Epithelial cell of proximal tubule (primary cell): ENCODE data around the gene KIF1C. TPM values are rescaled to one million over a fixed set of nuclear protein-coding genes. Genes with fewer than 3 reads are reported as not detected.
A peak's percentile ranks its signal among the peaks of the same experiment; 100 is the strongest.
"Not testable (repeated sequence)": the region's sequence is repeated elsewhere in the genome, so short reads cannot be mapped to it uniquely, and the experiment has no call there.

Experiments used
- DNase-seq: peaks from one replicate; pipeline ENCODE4 v3.0.0-alpha.2; 2011; ENCODE audit warnings: low read depth
- H3K4me3 ChIP-seq: 2 replicates; pipeline ENCODE4 v1.5.1; 2011; ENCODE audit warnings: low read depth, mild to moderate bottlenecking, low read length
- total RNA-seq: library from RNA; depleted of rRNA; stranded (reverse); fragments of >200 nt; gene quantifications from 2 replicates; pipeline ENCODE4 v1.2.3, GENCODE V29; 2015
- TF ChIP-seq, protein P1 (sequence below): conservative IDR thresholded peaks from 2 replicates; pipeline ENCODE4 v1.5.1; 2012; ENCODE audit warnings: low read depth, mild to moderate bottlenecking, low read length

The KIF1C gene
- total RNA-seq, 1 donor from 2014 or later, result 75.0 TPM

- no peak overlapping the region for H3K4me3 ChIP-seq
- no peak for DNase-seq
Observed at GRCh38 chr17:5065227-5065744, 67.5 kb downstream of the KIF1C start.

DNA sequence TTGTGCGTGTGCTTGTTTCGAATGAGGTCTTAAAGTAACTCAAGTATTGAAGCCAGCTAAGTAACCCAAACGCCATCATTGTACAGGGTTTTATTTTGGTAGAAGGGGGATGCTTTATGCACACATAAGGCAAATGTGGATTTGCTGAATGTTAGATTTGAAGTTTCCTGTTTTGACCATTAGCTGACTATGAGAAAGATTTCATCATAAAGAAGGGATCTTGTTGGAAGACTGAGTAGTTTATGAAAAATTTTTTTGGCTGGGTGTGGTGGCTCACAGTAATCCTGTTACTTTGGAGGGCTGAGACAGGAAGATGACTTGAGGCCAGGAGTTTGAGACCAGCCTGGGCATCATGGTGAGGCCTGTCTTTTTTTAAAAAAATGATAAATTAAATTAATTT lies 70.5 kb downstream of the KIF1C start:
- H3K4me3 ChIP-seq, result no peak overlapping the region
- TF ChIP-seq, protein P1, sequence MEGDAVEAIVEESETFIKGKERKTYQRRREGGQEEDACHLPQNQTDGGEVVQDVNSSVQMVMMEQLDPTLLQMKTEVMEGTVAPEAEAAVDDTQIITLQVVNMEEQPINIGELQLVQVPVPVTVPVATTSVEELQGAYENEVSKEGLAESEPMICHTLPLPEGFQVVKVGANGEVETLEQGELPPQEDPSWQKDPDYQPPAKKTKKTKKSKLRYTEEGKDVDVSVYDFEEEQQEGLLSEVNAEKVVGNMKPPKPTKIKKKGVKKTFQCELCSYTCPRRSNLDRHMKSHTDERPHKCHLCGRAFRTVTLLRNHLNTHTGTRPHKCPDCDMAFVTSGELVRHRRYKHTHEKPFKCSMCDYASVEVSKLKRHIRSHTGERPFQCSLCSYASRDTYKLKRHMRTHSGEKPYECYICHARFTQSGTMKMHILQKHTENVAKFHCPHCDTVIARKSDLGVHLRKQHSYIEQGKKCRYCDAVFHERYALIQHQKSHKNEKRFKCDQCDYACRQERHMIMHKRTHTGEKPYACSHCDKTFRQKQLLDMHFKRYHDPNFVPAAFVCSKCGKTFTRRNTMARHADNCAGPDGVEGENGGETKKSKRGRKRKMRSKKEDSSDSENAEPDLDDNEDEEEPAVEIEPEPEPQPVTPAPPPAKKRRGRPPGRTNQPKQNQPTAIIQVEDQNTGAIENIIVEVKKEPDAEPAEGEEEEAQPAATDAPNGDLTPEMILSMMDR, result no peak
- no peak for DNase-seq

More at GRCh38 chr17:5065227-5065744, 67.5 kb downstream of the KIF1C start:
- TF ChIP-seq, protein P1, result no peak

- no peak overlapping the region for H3K4me3 ChIP-seq
- TF ChIP-seq, protein P1, result no peak
- no peak for DNase-seq
Observed at GRCh38 chr17:5069724-5070123, 72.0 kb downstream of the KIF1C start.

DNA sequence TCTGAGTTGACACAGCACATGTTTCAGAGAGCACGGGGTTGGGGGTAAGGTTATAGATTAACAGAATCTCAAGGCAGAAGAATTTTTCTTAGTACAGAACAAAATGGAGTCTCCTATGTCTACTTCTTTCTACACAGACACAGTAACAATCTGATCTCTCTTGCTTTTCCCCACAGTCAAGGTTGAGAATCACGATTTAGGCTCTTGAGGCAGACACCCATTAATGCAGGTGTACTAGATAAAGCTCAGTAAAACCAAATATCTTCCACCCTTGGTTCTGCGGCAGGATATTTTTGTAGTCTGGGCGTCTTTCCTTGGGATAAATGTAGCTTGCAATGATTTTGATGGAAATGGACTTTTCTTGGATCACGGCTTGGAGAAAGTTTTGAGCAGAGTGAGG lies 77.7 kb downstream of the KIF1C start:
- not testable (repeated sequence) for H3K4me3 ChIP-seq

GRCh38 chr17:5077275-5077674 lies 79.5 kb downstream of the KIF1C start:
- H3K4me3 ChIP-seq, result not testable (repeated sequence)

More for the DNA sequence above, 77.7 kb downstream of the KIF1C start:
- not testable (repeated sequence) for DNase-seq

GRCh38 chr17:5077781-5078105 lies 80.0 kb downstream of the KIF1C start:
- no peak for DNase-seq
- peak overlapping the region; percentile 73 for H3K4me3 ChIP-seq
- TF ChIP-seq, protein P1, result no peak

More at GRCh38 chr17:5077275-5077674, 79.5 kb downstream of the KIF1C start:
- DNase-seq, result not testable (repeated sequence)

Other genes starting within 250 kb of the KIF1C start
- not detected in 2 replicates for gene TM4SF5, start 226.1 kb upstream of the KIF1C start, total RNA-seq
- not detected in 2 replicates for gene VMO1, start 211.6 kb upstream of the KIF1C start, total RNA-seq
- gene GLTPD2, start 209.0 kb upstream of the KIF1C start, total RNA-seq, result not detected in 2 replicates
- gene PSMB6, start 201.8 kb upstream of the KIF1C start, total RNA-seq, result 264 and 337 TPM in 2 replicates
- 15.7 and 19.5 TPM in 2 replicates for gene PLD2, start 190.8 kb upstream of the KIF1C start, total RNA-seq
- gene MINK1, start 164.6 kb upstream of the KIF1C start, total RNA-seq, result 20.5 and 39.9 TPM in 2 replicates
- gene C17orf107, start 98.4 kb upstream of the KIF1C start, total RNA-seq, result 1.3 and 1.4 TPM in 2 replicates
- 1.0 TPM in 1 of 2 replicates, not detected in the other for gene CHRNE, start 94.9 kb upstream of the KIF1C start, total RNA-seq
- not detected in 2 replicates for gene GP1BA, start 65.7 kb upstream of the KIF1C start, total RNA-seq
- 45.5 and 72.9 TPM in 2 replicates for gene SLC25A11, start 57.9 kb upstream of the KIF1C start, total RNA-seq
- 49.0 and 55.1 TPM in 2 replicates for gene RNF167, start 57.7 kb upstream of the KIF1C start, total RNA-seq
- gene PFN1, start 49.4 kb upstream of the KIF1C start, total RNA-seq, result 1,802 and 2,074 TPM in 2 replicates
- 0.43 and 2.0 TPM in 2 replicates for gene ENO3, start 46.8 kb upstream of the KIF1C start, total RNA-seq
- gene SPAG7, start 30.1 kb upstream of the KIF1C start, total RNA-seq, result 67.7 and 80.8 TPM in 2 replicates
- gene CAMTA2, start 10.3 kb upstream of the KIF1C start, total RNA-seq, result 10.6 and 16.7 TPM in 2 replicates
- 0.14 TPM in 1 of 2 replicates, not detected in the other for gene INCA1, start 428 bp upstream of the KIF1C start, total RNA-seq
- gene SLC52A1, start 37.5 kb downstream of the KIF1C start, total RNA-seq, result 0.07 and 1.3 TPM in 2 replicates
- 1.2 and 1.7 TPM in 2 replicates for gene ZFP3, start 80.5 kb downstream of the KIF1C start, total RNA-seq
- gene ZNF232, start 113.9 kb downstream of the KIF1C start, total RNA-seq, result 5.4 and 8.7 TPM in 2 replicates
- not detected in 2 replicates for gene USP6, start 118.1 kb downstream of the KIF1C start, total RNA-seq
- gene ZNF594, start 193.9 kb downstream of the KIF1C start, total RNA-seq, result 1.7 and 3.3 TPM in 2 replicates
- not detected in 2 replicates for gene SCIMP, start 236.9 kb downstream of the KIF1C start, total RNA-seq